Stimulated activated CD8-positive, alpha-beta memory T cell treated with anti-CD3 and anti-CD28 coated beads, Interleukin-4, amount 100 ng/mL, for 24 hours (primary cell): Measurements from ENCODE around the gene MRPL55.

Experiments
- DNase-seq: peaks from one replicate; pipeline ENCODE4 v3.0.0-alpha.2; 2020; ENCODE audit warnings: low read depth

The MRPL55 gene

DNA sequence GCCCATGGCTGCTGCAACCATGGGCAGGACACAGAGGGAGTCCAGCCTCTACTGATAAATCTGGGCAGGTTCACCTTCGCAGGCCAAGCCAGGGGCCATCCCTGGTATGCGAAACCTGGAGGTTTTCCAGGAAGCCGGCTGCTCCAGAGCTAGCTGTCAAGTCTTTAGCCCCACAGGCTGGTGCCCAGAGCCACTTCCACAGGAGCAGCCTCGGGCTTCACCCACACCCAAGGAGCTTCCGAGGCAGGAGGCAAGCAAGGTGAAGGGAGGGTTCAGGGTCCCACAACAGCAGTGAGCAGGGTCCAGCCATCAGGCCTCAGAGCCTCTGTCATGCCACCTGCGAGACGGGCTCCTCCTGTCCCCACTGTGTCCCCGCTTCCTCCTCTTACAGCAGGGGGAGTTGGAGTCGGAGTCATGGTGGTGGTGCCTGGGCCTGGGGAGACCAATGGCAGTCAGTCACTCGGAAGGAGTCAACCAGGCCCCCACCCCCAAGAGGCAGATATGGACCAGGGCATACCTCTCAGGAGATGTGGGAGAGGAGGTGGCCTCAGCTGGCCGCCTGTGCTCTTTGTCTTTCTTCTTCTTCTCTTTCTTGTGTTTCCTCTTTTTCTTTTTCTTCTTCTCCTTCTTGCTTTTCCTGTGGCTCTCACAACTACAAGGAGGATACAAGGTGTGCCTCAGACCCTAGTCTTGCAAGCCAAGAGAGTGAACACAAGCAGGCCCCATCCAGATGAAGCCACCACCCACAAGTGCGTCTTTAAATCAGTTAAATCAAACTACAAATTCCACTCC is 8.1 kb downstream of the MRPL55 start:
- no peak for DNase-seq

DNA sequence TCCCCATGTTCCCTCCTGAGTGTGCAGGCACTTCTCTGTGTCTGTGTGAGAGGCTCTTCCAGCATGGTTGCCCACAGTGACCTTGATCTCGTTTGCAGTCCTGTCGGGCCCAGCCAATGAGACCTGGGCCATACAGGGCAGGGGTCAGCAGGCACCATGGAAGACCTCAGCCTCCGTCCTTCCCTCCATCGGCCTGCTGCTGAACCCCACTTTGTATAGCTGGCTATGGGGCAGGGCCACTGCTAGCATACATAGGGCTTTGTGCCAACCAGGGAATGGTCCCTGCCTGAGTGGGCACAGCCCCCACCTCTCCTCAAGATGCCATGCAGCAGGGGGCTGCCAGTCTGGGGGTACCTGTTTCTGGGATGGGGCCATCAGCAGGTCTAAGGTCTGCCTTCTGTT is 9.8 kb downstream of the MRPL55 start:
- DNase-seq, result no peak

DNA sequence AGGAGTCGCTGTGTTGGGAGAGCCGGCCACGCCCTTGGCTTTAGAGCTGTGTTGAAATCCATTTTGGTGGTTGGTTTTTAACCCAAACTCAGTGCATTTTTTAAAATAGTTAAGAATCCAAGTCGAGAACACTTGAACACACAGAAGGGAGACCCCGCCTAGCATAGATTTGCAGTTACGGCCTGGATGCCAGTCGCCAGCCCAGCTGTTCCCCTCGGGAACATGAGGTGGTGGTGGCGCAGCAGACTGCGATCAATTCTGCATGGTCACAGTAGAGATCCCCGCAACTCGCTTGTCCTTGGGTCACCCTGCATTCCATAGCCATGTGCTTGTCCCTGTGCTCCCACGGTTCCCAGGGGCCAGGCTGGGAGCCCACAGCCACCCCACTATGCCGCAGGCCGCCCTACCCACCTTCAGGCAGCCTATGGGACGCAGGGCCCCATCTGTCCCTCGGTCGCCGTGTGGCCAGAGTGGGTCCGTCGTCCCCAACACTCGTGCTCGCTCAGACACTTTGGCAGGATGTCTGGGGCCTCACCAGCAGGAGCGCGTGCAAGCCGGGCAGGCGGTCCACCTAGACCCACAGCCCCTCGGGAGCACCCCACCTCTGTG is 10.7 kb downstream of the MRPL55 start:
- DNase-seq, result no peak

DNA sequence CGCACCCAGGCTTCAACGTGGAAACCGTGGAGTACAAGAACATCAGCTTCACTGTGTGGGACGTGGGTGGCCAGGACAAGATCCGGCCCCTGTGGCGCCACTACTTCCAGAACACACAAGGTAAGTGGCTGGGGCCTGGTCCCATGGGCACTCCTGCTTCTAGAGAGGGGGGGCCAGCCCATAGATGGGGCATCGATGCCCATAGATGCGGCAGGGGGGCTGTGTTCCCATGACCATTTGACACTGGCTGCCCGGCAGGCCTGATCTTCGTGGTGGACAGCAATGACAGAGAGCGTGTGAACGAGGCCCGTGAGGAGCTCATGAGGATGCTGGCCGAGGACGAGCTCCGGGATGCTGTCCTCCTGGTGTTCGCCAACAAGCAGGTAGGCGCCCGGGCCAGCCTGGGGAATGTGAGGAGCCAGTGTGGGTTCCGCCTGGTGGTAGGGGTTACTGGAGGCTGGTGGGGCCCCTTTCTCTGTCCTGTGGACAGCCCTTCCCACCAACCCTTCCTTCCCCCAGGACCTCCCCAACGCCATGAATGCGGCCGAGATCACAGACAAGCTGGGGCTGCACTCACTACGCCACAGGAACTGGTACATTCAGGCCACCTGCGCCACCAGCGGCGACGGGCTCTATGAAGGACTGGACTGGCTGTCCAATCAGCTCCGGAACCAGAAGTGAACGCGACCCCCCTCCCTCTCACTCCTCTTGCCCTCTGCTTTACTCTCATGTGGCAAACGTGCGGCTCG is 11.6 kb downstream of the MRPL55 start:
- DNase-seq, result no peak

DNA sequence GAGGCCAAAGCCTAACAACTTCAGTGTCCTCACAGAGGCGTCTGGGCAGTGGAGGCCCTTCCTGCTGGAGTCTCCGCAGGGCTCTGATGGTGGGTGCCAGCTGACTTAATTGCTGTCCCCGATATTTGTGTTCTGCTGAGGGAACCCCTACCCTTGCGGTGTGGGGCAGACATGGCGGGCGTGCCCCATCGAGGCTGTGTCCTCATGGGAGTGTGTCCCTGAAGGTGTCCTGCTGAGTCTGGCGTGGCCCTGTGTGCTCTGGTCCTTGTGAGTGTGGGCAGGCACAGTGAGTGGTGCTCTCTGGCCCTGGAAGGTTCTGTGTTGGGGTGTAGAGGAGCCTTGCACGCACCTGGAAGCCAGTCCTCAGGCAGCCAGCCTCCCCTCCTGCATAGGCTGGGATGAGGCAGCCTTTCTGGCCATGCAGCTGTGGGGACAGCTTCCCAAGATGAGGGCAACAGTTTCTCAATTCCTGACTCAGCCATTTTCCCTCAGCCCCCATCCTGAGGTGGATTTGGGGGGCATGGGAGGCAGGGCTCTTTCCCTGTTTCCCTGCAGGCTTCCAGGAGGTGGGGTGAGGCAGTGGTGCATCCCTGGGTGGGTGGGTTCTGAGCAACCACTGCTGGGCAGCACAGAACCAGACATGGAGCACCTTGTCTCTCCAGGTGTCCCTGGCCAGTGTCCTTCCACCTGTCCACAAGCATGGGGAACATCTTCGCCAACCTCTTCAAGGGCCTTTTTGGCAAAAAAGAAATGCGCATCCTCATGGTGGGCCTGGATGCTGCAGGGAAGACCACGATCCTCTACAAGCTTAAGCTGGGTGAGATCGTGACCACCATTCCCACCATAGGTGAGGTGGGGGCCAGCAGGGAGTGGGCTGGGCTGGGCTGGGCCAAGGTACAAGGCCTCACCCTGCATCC is 12.4 kb downstream of the MRPL55 start:
- DNase-seq, result no peak

DNA sequence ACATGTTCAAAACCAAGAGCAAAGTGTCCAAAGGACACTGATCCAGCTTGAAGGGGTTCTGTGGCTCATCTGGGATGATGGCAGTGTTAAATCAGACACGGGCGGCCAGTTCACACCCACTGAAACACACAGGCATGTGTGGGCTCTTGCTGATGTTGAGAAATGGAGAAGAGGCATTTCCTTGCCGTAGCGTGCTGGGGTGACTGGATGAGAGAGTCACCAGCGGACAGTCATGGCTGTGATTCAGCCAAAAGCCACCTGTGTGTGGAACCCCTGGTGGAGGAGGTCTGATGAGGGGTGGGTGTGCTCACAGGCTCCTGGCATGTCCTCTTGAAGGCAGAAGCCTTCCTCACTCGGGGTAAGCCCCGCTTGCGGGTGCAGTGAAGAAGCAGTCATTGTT is 13.2 kb downstream of the MRPL55 start:
- no peak for DNase-seq

DNA sequence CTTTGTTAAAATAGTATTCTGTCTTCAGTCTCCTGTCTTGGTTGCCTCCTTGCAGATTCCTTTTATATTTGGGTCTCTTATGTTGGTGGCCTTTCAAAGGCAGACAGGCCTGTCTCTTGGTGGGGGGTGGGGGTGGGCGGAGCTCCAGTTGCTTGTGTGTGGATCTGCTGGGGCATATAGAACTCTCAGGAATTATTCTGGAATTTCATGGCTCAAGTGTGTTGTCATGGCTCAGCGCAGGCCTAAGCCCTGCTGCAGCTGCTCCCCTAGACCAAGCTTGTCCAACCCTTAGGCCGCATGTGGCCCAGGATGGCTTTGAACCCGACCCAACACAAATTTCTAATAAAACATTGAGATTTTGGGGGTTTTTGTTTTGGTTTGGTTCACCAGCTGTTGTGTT is 13.9 kb downstream of the MRPL55 start:
- DNase-seq, result no peak

DNA sequence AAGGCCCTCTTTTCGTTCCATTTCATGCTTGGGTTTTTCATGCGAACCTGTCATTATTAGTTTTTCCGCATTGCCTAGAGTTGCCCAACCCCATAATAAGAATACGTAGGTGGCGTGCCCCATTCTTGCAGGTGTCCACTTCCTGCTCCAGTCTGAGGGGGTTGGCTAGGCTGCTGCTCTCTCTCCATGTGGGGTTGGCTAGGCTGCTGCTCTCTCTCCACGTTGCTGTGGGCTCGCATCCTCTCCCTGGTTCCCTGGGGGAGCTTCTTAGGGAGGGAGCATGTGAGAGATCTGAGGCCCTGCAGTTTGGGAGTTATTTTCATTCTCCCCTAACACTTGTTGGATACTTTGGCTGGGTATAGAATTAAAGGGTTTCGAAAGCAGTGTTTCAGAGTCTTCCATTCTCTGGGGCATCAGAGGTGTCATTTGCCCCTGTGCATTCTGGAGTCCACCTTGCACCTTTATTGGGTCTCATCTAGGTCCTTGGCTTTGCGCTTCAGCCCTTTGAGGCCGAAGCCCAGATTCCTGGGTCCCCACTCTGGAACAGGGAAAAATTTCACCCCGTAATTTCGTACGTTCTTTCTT is 14.6 kb downstream of the MRPL55 start:
- DNase-seq, result no peak

DNA sequence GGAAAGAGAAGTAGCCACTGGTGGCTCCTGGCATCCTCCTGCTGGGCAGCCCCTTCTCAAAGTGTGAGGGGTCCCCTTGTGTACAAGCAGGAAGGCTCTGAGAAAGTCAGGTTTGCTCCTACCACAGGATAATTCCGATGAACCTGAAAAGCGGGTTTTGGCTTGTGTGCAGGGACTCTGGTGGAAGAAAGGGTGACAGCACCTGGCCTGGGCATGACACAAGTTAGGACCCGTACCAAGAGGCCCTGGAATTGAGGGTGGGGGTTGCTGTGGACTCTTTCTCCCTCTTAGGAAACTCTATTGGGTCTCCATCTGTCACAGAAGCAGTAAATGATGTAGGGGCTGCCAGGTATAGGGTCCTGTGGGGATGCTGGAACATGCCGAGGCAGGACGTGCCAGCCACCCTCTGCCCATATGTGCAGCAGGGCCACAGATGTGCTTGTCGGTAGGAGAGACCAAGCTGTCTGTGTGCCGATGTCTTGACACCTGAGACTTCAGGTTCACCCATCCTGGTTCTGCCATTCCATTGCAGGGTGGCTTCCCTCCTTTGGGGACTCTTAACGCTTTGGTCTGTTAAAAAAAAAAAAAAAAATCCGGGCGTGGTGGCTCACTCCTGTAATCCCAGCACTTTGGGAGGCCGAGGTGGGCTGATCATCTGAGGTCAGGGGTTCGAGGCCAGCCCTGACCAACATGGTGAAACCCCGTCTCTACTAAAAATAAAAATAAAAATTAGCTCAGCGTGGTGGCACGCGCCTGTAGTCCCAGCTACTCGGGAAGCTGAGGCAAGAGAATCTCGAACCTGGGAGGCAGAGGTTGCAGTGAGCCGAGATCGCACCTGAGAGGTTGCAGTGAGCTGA is 15.8 kb downstream of the MRPL55 start:
- no peak for DNase-seq

DNA sequence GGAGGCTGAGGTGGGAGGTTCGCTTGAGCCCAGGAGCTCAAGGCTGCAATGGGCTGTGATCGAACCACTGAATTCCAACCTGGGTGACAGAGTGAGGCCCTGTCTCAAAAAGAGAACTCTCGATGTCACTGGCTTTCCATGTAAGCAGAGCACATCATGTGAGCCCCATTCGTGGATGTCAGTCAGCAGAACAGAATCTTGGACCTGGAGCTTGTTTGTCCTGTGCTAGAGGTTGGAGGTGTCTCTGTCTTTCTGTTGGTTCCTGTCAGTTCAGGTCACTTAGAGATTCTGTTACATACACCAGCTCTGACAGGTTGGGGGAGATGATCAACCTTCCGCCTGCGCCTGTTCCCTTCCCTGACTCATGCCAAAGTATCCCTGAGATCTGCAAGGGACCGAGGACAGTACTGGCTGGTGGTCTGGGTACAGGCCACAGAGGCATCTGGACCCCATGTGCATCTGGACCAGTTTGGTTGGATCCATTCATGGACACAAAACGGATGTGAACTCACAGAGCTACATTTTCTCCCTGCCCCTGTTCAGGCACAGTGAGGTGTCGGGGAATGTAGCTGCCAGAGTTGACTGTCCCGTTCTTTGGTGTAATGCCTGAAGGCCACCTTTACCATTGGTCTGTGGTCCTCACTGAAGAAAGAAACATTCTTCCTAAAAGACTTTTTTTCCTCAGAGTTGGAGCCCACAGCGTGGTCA is 16.6 kb downstream of the MRPL55 start:
- no peak for DNase-seq

DNA sequence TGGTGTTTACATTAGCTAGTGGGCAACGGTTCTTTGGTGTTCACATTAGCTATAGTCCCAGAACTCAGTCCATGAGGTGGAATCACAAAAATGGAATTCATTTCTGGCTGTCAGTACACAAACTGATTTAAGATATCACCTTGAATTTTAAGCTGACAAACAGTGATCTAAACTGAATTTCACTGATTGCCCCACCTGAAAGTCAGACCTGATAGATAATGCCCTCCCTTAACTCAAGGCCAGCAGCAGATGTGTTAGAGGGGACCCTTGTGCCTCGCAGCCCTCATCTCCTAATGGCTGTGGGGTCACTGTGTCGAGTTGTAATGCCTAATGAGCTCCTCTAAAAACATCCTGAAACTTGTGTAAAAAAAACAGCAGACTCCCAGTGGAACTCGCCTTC is 18.0 kb downstream of the MRPL55 start:
- no peak for DNase-seq

DNA sequence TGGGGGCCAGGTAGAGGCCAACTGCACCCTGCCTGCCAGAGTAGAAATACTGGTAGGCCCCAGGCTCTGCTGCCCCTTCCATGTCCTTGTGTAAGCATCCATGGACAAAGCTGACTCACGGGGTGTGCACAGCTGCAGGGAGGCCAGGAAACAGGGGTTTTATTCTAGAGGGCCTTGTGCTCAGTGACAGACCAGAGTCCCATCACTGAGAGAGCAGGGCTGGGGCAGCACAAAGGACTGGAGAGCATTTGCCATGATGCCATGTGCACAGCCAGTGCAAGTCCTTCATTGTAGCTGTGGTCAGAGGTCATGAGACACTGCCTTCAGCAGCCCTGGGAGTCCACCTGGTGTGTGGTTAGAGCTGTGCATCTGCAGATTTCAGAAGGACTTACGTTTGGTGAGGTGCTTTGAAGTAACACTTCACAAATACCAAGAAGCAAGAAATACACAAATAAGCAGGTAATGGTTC is 18.5 kb downstream of the MRPL55 start:
- DNase-seq, result no peak

DNA sequence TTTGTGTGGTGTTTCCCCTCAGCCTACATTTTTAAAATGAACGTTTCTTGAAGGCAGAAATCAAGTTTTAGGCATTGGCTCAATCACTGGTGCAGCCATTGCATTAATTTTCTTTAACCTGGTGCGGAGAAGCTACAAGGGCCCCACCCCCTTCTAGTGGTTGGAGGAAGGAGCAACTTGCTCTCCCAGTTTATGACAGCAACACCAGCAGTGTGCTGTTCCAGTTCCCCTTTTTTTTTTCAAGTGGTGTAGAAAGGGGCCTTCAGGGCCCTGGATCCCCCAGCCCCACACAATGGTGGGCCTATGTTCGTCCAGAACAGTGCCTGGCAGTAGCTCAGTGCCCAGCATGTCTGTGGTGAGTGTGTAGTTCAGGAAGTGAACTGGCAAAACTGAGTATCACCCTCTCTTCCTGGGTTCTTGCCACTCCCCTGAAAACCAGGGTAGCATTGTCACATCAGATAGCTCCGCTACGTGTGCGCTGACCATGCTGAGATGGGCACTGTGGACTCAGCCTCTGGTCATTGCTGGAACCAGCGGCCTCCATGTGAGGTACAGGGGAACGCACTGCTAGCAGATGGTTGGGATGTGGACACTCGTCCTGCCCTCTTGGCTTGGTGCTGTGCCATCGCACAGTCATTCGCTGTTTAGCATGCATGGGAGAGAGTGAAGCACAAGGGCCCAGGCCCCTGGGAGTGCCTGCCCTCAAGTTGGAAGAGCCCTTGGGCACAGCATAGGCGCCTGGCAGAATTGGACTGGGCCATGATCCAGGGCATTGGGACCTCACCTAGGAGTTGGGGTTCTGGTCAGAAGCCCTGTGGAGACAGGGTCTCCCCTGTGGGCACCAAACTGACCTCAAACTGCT is 19.3 kb downstream of the MRPL55 start:
- no peak for DNase-seq

DNA sequence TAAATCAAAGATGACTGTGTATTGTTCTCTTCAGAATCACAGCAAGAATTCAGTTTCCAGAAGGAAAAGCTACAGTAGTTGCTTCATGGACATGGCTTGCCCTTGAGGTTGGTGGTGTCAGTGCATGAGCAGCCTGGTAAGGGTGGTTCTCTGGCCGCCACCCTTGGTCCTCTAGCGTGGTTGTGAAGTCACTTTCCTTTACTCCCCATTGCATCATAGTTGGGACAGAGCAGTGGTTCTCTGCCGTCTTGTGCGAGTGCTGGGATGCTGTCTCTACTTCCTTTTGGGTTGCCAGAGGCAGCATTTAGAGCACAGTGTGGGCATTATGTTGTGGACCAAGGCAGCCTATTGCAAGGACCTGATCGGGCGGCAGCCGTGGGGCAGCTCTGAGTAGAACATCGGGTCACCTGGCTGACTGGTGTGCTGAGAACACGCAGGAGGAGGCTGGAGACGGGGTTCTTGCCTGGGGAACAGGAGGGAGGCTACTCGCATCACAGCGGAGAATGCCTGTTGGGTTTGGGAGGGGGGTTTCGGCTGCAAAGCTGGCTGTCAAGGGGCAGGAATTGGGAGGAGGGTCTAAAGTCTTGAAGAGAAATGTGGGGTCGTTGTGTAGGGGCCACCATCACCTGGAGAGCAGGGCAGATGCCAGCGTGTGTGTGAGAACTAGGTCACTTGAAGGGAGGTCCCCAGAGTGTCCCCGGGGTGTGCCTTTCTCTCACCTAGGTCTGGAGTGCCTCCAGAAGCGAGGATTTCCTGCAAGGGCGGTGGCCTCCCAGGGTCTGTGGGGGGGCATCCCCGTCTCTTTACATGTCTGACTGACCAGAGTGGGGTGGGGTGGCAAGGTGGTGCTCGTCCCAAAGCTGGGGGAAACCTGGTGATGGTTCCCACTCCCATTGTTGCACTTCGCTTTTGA is 20.3 kb downstream of the MRPL55 start:
- DNase-seq, result no peak

DNA sequence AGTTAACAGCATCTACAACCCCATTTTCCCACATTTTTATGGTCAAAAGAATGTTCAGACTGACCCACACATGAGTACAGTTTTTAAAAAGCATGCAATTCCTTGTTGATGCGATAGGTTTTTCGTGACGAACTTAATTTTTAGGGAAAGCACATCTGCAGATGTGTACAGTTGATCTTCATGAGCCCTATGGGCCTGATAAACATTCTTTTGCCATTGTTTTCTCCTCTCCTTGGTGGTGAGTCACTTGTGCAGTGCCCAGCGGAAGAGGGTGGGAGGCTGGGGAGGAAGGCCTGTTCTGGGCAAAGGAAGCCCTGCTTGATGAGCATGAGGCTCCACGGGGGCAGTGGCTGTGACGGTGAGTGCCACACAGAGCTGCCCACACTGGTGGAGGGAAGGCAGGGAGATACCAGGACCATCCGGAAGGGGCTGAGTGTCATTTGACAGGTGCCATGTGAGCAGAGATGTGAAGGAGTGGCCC is 21.3 kb downstream of the MRPL55 start:
- DNase-seq, result no peak

DNA sequence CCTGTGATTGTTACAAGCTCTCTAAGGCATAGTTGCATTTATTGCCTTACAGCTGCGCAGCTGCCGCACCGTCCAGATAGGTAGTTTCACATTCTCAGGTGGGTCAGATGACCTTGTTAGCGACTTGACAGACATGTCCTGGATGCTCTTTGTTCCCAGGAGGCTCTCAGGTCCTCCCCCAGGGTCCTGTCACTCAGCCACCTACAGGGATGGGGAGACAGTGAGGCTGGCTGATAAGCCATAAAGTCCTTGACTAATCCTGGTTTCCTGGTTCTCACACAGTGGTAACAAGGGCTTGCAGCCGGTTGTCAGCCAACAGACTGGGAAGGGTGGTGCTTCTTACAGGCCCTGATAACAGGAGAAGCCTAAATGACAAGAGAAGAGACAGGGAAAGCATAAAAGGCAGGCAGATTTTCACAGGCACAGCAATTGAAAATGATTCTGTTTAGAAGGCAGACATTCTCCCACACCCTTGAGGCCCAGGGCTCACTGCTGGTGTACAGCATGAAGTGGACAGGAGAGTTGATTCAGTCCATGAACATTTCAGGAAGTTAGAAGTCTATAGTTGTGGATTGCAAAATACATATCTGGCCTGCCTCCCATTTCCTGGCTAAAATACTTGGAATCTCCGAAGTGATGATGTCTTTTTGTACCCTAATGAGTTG is 23.7 kb downstream of the MRPL55 start:
- no peak for DNase-seq

DNA sequence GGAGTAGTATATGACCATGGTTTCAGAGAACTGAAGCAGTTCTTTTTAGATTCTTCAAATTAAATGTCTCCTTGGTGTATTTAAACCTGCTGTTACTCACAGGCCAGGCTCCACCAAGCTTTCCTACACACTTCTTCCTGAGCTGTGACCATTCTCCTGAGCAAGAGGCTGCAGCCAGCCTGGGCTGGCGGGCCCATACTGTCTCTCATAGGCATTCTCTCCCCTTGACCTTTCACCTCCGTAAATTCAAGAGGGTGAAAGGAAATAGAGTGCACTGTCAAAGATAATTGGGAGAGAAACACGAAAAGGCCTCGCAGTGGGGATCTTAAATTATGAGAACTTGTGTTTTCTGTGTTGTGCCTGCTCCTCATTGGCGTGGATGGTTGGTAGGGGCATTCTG is 24.3 kb downstream of the MRPL55 start:
- no peak for DNase-seq
